Subcutaneous adipose tissue (tissue), 4 donors: ENCODE results near the gene SLC18A3. TPM values are rescaled to one million over a fixed set of nuclear protein-coding genes. Genes with fewer than 3 reads are reported as not detected.

ENCODE experiments used
- CTCF ChIP-seq: fragments of 450-650 bp; IDR thresholded peaks from one replicate; pipeline ENCODE4 v1.5.1; 2016; ENCODE audit warnings: low read depth, mild to moderate bottlenecking, control low read depth, antibody characterized with exemption, moderate library complexity
- total RNA-seq, 4 donors: library from RNA; depleted of rRNA; stranded (reverse); fragments of >200 nt; gene quantifications; one replicate each; pipeline ENCODE4 v1.1.0, GENCODE V29; 2016

Gene SLC18A3
- total RNA-seq, 4 donors from 2014 or later, result not detected

GRCh38 chr10:49571388-49571787 lies 38.7 kb upstream of the SLC18A3 start:
- TF ChIP-seq CTCF, result no peak

GRCh38 chr10:49572594-49573114 lies 37.5 kb upstream of the SLC18A3 start:
- no peak for TF ChIP-seq CTCF

- no peak for TF ChIP-seq CTCF
Measured at GRCh38 chr10:49575489-49576072, 34.5 kb upstream of the SLC18A3 start.

GRCh38 chr10:49577182-49577925 lies 32.8 kb upstream of the SLC18A3 start:
- no peak for TF ChIP-seq CTCF

- TF ChIP-seq CTCF, result no peak
Measured at GRCh38 chr10:49578392-49578791, 31.7 kb upstream of the SLC18A3 start.

GRCh38 chr10:49579621-49580020 lies 30.5 kb upstream of the SLC18A3 start:
- no peak for TF ChIP-seq CTCF

- TF ChIP-seq CTCF, result no peak
Measured at GRCh38 chr10:49585387-49585786, 24.7 kb upstream of the SLC18A3 start.
